Breast epithelium (tissue), 3 donors: ENCODE results near the gene TSTD1.

ENCODE experiments used
- POLR2A ChIP-seq: fragments of 450-650 bp; IDR thresholded peaks from one replicate; pipeline ENCODE4 v1.6.1; 2016; ENCODE audit warnings: antibody characterized with exemption, mild to moderate bottlenecking, moderate library complexity
- POLR2AphosphoS5 ChIP-seq, 3 donors: sonication (generic); formaldehyde crosslinking; IDR thresholded peaks; one replicate each; pipeline ENCODE4 v1.6.1; 2017; ENCODE audit warnings: antibody characterized with exemption in 3 of 3
- TF ChIP-seq, protein P1 (sequence below), 3 donors: fragments of 450-650 bp; IDR thresholded peaks; one replicate each; pipeline ENCODE4 v1.5.1; 2016 to 2017; ENCODE audit warnings: antibody characterized with exemption in 3 of 3, mild to moderate bottlenecking in 3 of 3, moderate library complexity in 3 of 3

DNA sequence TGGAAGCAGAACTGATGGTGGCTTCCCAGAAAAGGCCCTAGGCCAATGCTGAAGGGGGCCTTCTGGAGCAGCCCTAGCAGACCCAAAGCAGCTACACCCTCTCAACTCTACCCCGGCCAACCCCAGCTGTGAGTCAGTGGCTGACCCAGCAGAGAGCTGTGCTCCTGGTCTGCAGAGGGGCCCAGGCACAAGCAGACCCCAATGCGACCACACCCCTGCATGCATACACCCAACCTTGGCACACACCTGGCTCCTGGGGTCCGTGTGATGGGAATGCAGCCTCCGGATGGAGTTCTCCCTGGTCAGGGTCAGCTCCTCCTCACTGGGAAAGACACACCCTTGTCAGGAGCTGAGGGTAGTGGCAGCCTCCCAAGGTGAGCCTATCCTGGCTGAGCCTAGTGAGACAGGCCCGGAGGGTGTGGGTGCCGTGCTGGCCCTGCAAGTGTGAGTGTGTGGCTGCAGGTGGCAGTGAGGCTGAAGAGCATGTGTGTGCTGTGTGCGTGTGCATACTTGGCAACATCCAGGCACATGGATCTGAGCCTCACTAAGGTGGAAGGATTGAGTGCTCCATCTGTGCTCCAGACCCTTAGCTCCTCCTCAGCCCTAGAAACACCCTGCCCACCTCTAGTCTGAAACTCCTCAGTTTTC lies 34.8 kb upstream of the TSTD1 start:
- TF ChIP-seq, protein P1, sequence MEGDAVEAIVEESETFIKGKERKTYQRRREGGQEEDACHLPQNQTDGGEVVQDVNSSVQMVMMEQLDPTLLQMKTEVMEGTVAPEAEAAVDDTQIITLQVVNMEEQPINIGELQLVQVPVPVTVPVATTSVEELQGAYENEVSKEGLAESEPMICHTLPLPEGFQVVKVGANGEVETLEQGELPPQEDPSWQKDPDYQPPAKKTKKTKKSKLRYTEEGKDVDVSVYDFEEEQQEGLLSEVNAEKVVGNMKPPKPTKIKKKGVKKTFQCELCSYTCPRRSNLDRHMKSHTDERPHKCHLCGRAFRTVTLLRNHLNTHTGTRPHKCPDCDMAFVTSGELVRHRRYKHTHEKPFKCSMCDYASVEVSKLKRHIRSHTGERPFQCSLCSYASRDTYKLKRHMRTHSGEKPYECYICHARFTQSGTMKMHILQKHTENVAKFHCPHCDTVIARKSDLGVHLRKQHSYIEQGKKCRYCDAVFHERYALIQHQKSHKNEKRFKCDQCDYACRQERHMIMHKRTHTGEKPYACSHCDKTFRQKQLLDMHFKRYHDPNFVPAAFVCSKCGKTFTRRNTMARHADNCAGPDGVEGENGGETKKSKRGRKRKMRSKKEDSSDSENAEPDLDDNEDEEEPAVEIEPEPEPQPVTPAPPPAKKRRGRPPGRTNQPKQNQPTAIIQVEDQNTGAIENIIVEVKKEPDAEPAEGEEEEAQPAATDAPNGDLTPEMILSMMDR (IDR thresholded peaks at IDR 0.05), result no peak
- TF ChIP-seq POLR2A (no peak), POLR2AphosphoS5 (IDR thresholded peaks at IDR 0.05) (no peak)
